ACC112 (cell line): Measurements from ENCODE around the gene MARK2.
A peak's percentile ranks its signal among the peaks of the same experiment; 100 is the strongest.

Source experiments
- H2AFZ ChIP-seq: fragments of 200-600 bp; sonication (generic); one replicate; pipeline ENCODE4 v1.6.0; 2017; ENCODE audit warnings: antibody characterized with exemption, low read length; ENCODE audit not compliant: unreplicated experiment
- H3K27ac ChIP-seq: fragments of 200-600 bp; sonication (generic); 2 replicates; pipeline ENCODE4 v1.5.1; 2014; ENCODE audit warnings: low read depth, mild to moderate bottlenecking, antibody characterized with exemption, low read length, moderate library complexity
- H3K27me3 ChIP-seq: fragments of 200-600 bp; sonication (generic); 2 replicates; pipeline ENCODE4 v1.6.1; 2014; ENCODE audit warnings: mild to moderate bottlenecking, antibody characterized with exemption, low read length, moderate library complexity, mixed read lengths; ENCODE audit not compliant: insufficient read depth
- H3K36me3 ChIP-seq: fragments of 200-600 bp; sonication (generic); 2 replicates; pipeline ENCODE4 v1.6.1; 2016; ENCODE audit warnings: mild to moderate bottlenecking, antibody characterized with exemption, low read length, moderate library complexity, mixed read lengths; ENCODE audit not compliant: insufficient read depth
- H3K4me1 ChIP-seq: fragments of 200-600 bp; sonication (generic); one replicate; pipeline ENCODE4 v1.6.1; 2016; ENCODE audit warnings: low read length, mixed read lengths; ENCODE audit not compliant: insufficient read depth, unreplicated experiment, control insufficient read depth
- H3K4me3 ChIP-seq: fragments of 200-600 bp; sonication (generic); 2 replicates; pipeline ENCODE4 v1.5.1; 2014; ENCODE audit warnings: mild to moderate bottlenecking, low read depth, low read length
- H3K79me2 ChIP-seq: fragments of 200-600 bp; sonication (generic); one replicate; pipeline ENCODE4 v1.6.0; 2016; ENCODE audit warnings: low read length; ENCODE audit not compliant: control insufficient read depth, unreplicated experiment, insufficient read depth

MARK2 gene

DNA sequence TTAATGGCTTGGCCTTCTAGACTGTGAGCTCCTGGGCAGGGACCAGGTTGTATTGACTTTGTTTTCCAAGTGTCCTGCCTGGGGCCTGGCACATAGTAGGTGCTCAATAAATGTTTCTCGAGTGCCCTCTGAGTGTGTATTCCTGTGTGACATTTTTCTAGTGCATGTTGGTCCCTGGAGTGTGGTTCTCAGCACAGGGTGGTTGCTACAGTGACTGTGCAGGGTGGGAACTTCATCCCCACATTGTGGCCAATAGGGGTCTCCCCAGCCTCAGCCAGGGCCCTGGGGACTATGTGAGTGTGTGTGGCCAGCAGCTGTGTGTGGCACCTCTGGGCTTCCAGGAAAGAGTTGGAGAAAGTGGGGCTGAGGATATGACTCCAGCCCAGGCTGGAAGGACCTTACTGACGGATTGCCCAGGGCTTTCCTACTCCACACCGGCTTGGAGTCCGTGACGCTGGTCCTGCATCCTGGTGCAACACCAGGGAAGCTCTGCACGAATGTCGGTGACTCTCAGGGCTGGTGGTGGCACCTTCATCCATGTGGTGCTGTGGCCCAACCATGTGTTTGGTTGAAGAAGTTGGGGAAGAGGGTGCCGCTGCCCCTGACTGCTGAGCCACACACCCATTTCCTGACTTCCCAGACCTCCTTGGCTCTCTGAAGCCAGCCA lies 9.0 kb upstream of the MARK2 start:
- Histone ChIP-seq H3K27ac (no peak overlapping the region), H3K4me1 (no peaks in the 10 kb centered on the region), H3K36me3 (0 out of 2 replicates have a peak, but pooled peaks cover 4% of the 10 kb centered on the region), H3K27me3 (no peaks in the 10 kb centered on the region), H3K4me3 (no peak overlapping the region), H3K79me2 (no peaks in the 10 kb centered on the region), H2AFZ (no peak overlapping the region)

- Histone ChIP-seq H3K36me3 (no peaks in the 10 kb centered on the region), H3K79me2 (no peaks in the 10 kb centered on the region), H2AFZ (no peak overlapping the region), H3K4me1 (no peaks in the 10 kb centered on the region), H3K27ac (no peak overlapping the region), H3K27me3 (no peaks in the 10 kb centered on the region), H3K4me3 (no peak overlapping the region)
Observed at GRCh38 chr11:63831326-63831725, 7.6 kb upstream of the MARK2 start.

GRCh38 chr11:63832336-63832735 lies 6.6 kb upstream of the MARK2 start:
- no peaks in the 10 kb centered on the region for H3K27me3 ChIP-seq
- no peaks in the 10 kb centered on the region for H3K4me1 ChIP-seq
- H3K36me3 ChIP-seq, result no peaks in the 10 kb centered on the region
- H3K79me2 ChIP-seq, result no peaks in the 10 kb centered on the region
- no peak overlapping the region for H2AFZ ChIP-seq
- H3K27ac ChIP-seq, result no peak overlapping the region
- H3K4me3 ChIP-seq, result no peak overlapping the region

- Histone ChIP-seq H3K36me3 (no peaks in the 10 kb centered on the region), H2AFZ (no peak overlapping the region), H3K27ac (no peak overlapping the region), H3K4me3 (no peak overlapping the region), H3K4me1 (peaks cover 4% of the 10 kb centered on the region), H3K79me2 (no peaks in the 10 kb centered on the region), H3K27me3 (no peaks in the 10 kb centered on the region)
Observed at GRCh38 chr11:63833048-63833447, 5.9 kb upstream of the MARK2 start.

DNA sequence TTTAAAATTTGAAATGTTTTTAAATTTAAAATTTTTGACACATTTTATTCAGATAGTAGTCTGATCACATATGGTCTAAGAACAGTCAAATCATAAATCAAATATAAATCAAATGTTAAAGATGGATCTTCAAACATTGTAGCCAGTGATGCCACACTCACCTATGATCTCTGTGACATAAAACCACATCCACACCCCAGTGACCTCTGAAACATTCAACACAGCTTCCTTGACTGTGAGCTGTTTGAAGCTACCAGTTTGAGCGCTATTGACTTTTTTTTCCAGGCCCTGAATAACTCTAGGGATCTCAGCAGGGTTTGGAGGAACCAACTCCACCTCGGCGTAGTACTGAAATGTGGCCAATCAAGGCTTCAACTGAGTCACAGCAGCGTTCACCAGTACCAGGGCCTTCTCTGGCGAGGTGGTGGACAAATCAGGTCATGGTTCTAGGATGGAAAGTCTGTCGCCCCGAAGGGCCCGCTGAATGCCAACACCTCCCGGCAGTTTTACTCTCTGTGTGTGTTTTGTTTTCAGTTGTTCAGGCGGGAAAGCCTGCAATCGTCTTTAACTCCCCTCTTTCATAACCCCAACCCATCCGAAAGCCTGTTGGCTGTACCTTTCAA lies 4.3 kb upstream of the MARK2 start:
- Histone ChIP-seq H3K36me3 (no peaks in the 10 kb centered on the region), H3K4me3 (no peak overlapping the region), H3K27ac (no peak overlapping the region), H3K4me1 (peaks cover 8% of the 10 kb centered on the region), H3K79me2 (peaks cover 5% of the 10 kb centered on the region), H2AFZ (no peak overlapping the region), H3K27me3 (no peaks in the 10 kb centered on the region)

DNA sequence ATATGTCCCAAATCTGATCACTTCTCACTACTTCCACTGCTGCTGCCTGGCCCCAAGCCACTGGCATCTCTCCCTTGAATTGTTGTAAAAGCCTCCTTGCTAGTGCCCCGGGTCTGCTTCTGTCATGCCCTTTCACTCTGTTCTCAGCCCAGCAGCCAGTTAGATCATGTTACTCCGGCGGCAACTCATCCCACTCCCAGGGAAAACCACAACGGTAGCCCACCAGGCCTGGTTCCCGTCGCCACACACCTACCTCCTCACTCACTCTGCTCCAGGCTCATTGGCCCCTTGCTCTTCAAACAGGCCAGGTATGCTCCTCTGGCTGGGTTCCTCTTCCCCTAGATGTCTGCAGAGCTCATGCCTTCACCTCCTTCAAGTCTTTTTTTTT lies 3.8 kb upstream of the MARK2 start:
- Histone ChIP-seq H3K4me3 (no peak overlapping the region), H2AFZ (no peak overlapping the region), H3K79me2 (peaks cover 10% of the 10 kb centered on the region), H3K27ac (no peak overlapping the region), H3K4me1 (peaks cover 8% of the 10 kb centered on the region), H3K36me3 (no peaks in the 10 kb centered on the region), H3K27me3 (no peaks in the 10 kb centered on the region)

- no peak overlapping the region for H3K4me3 ChIP-seq
- H3K4me1 ChIP-seq, result peaks cover 18% of the 10 kb centered on the region
- H3K79me2 ChIP-seq, result peaks cover 29% of the 10 kb centered on the region
- no peaks in the 10 kb centered on the region for H3K27me3 ChIP-seq
- H2AFZ ChIP-seq, result no peak overlapping the region
- H3K36me3 ChIP-seq, result no peaks in the 10 kb centered on the region
- H3K27ac ChIP-seq, result no peak overlapping the region
Observed at GRCh38 chr11:63837027-63837688, 1.8 kb upstream of the MARK2 start.

- Histone ChIP-seq H3K27me3 (no peaks in the 10 kb centered on the region), H3K4me3 (no peak overlapping the region), H3K27ac (no peak overlapping the region), H3K79me2 (peaks cover 34% of the 10 kb centered on the region), H2AFZ (peak overlapping the region; percentile 34), H3K36me3 (no peaks in the 10 kb centered on the region), H3K4me1 (peaks cover 18% of the 10 kb centered on the region)
Observed at GRCh38 chr11:63837739-63838138, 1.2 kb upstream of the MARK2 start.

DNA sequence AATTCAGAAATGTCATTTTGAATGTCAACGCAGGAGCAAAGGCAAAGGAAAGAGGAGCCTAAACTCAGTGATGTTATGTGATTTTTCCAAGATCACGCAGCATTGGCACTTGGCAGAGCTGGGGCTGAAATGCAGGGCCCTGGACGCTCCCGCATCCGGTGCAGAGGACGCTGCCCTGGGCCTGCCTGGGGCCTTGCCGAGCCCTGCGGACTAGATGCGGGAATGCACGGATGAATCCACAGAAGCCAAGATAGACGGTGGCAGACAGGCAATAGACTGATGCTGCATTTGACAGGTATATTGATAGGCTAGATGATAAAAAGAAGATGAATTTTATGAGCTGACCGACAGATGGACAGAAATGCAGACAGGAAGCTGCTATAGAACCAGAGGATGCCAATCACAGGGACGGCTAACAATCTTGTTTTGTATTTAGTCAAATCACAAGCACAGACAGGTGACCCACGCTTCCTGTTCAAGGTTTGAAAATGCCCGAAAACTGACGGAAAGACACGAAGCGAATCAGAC lies 696 bp upstream of the MARK2 start:
- H3K27ac ChIP-seq, result no peak overlapping the region
- peaks cover 39% of the 10 kb centered on the region for H3K79me2 ChIP-seq
- peak overlapping the region; percentile 34 for H2AFZ ChIP-seq
- no peaks in the 10 kb centered on the region for H3K36me3 ChIP-seq
- no peaks in the 10 kb centered on the region for H3K27me3 ChIP-seq
- H3K4me1 ChIP-seq, result peaks cover 18% of the 10 kb centered on the region
- peak overlapping the region; percentile 90 for H3K4me3 ChIP-seq

- H3K4me3 ChIP-seq, result peak overlapping the region; percentile 90
- no peaks in the 10 kb centered on the region for H3K27me3 ChIP-seq
- H3K27ac ChIP-seq, result peak overlapping the region; percentile 27; the same call in 1 of the 2 replicates
- H3K79me2 ChIP-seq, result peaks cover 52% of the 10 kb centered on the region
- H3K4me1 ChIP-seq, result peaks cover 24% of the 10 kb centered on the region
- H3K36me3 ChIP-seq, result peaks cover 7% of the 10 kb centered on the region; the same call in 1 of the 2 replicates
- H2AFZ ChIP-seq, result no peak overlapping the region
Observed at GRCh38 chr11:63839508-63840355, 822 bp downstream of the MARK2 start.
